Activated B cell treated with CpG ODN at 0.5 μM for 24 hours (primary cell): ENCODE results near the gene HDAC10. TPM values are rescaled to one million over a fixed set of nuclear protein-coding genes. Genes with fewer than 3 reads are reported as not detected.

Source experiments
- ATAC-seq: fragments of 200-7000 bp; cut with Tn5 transposase; one replicate; pipeline ENCODE4 v1.10.0; 2021; ENCODE audit warnings: low read depth, mild to moderate bottlenecking, moderate library complexity
- CTCF ChIA-PET: fragments of 350-600 bp; sonication (Branson Sonifier 250); formaldehyde crosslinking; loops from one replicate; lab custom pipeline; 2021; ENCODE audit warnings: antibody characterized with exemption; lab: Charles Lee
- POLR2A ChIA-PET: fragments of 350-600 bp; sonication (Branson Sonifier 250); formaldehyde crosslinking; loops from one replicate; lab custom pipeline; 2021; ENCODE audit warnings: antibody characterized with exemption; lab: Charles Lee
- DNase-seq: peaks from one replicate; pipeline ENCODE4 v3.0.0; 2022
- H3K27ac Mint-ChIP-seq: one replicate; pipeline ENCODE4 v1.8.0; 2020; ENCODE audit warnings: mixed read lengths
- H3K27me3 Mint-ChIP-seq: one replicate; pipeline ENCODE4 v1.8.0; 2021; ENCODE audit warnings: mixed read lengths
- H3K36me3 Mint-ChIP-seq: one replicate; pipeline ENCODE4 v1.8.0; 2021; ENCODE audit warnings: low read depth, mixed read lengths
- H3K4me1 Mint-ChIP-seq: one replicate; pipeline ENCODE4 v1.8.0; 2021; ENCODE audit warnings: mixed read lengths
- H3K4me3 Mint-ChIP-seq: one replicate; pipeline ENCODE4 v1.8.0; 2020; ENCODE audit warnings: mild to moderate bottlenecking, mixed read lengths
- H3K9me3 Mint-ChIP-seq: one replicate; pipeline ENCODE4 v1.8.0; 2020; ENCODE audit warnings: mixed read lengths
- CTCF ChIP-seq: fragments of 200-600 bp; IDR thresholded peaks from one replicate; pipeline ENCODE4 v1.8.0; 2022; ENCODE audit warnings: antibody characterized with exemption, mild to moderate bottlenecking
- intact Hi-C: fragments of 100-400 bp; cut with micrococcal nuclease; formaldehyde crosslinking; loops from one replicate; pipeline ENCODE4 v1.15.1; 2024
- total RNA-seq: library from RNA; stranded (reverse); gene quantifications from 2 replicates; pipeline ENCODE4 v1.2.3, GENCODE V29; 2022

Gene HDAC10
- total RNA-seq, 1 donor from 2014 or later, result 68.2 TPM

GRCh38 chr22:50264946-50265669, 14.0 kb upstream of the HDAC10 start:
- intact Hi-C loops, result no loop called here
- peaks cover 9% of the 10 kb centered on the region for H3K27me3 Mint-ChIP-seq
- H3K36me3 Mint-ChIP-seq, result no peaks in the 10 kb centered on the region
- no peaks in the 10 kb centered on the region for H3K9me3 Mint-ChIP-seq
- no peak overlapping the region for H3K27ac Mint-ChIP-seq
- no peak for ATAC-seq
- no peak for TF ChIP-seq CTCF
- CTCF ChIA-PET, result no interaction called here
- DNase-seq, result no peak
- peaks cover 20% of the 10 kb centered on the region for H3K4me1 Mint-ChIP-seq
- H3K4me3 Mint-ChIP-seq, result no peak overlapping the region
- POLR2A ChIA-PET, result interaction anchor here (1.0 kb wide), 1 partner anchor 14 kb away, joined by 3 read pairs; the partner anchor contains the start of gene HDAC10

GRCh38 chr22:50264104-50264745, 13.2 kb upstream of the HDAC10 start:
- no peak for DNase-seq
- ATAC-seq, result no peak
- Mint-ChIP-seq H3K27me3 (peaks cover 9% of the 10 kb centered on the region), H3K27ac (no peak overlapping the region), H3K36me3 (no peaks in the 10 kb centered on the region), H3K4me1 (peaks cover 20% of the 10 kb centered on the region), H3K9me3 (no peaks in the 10 kb centered on the region), H3K4me3 (no peak overlapping the region)
- CTCF ChIA-PET, result interaction anchor here (1.4 kb wide), 1 partner anchor 11 kb away, joined by 3 read pairs; no protein-coding TSS in a partner anchor
- intact Hi-C loops, result no loop called here
- no peak for TF ChIP-seq CTCF
- POLR2A ChIA-PET, result interaction anchor here (0.6 kb wide), 1 partner anchor 244 kb away, joined by 4 read pairs; the partner anchor contains the start of gene NCAPH2

- intact Hi-C loops, result loop anchor here (1.0 kb wide), 1 partner anchor 7 kb away; the partner anchor contains the start of gene MAPK11
- no peak overlapping the region for H3K4me3 Mint-ChIP-seq
- CTCF ChIA-PET, result interaction anchor here (1.4 kb wide), 1 partner anchor 10 kb away, joined by 3 read pairs; no protein-coding TSS in a partner anchor
- peaks cover 13% of the 10 kb centered on the region for H3K27me3 Mint-ChIP-seq
- no peak for TF ChIP-seq CTCF
- POLR2A ChIA-PET, result interaction anchor here (4.2 kb wide), 1 partner anchor 12 kb away, joined by 17 read pairs; the partner anchor contains the start of gene HDAC10
- no peaks in the 10 kb centered on the region for H3K36me3 Mint-ChIP-seq
- no peak for DNase-seq
- H3K27ac Mint-ChIP-seq, result no peak overlapping the region
- ATAC-seq, result no peak
- peaks cover 18% of the 10 kb centered on the region for H3K4me1 Mint-ChIP-seq
- no peaks in the 10 kb centered on the region for H3K9me3 Mint-ChIP-seq
Measured at GRCh38 chr22:50262973-50263617, 12.0 kb upstream of the HDAC10 start.

GRCh38 chr22:50262460-50262911, 11.4 kb upstream of the HDAC10 start:
- Mint-ChIP-seq H3K9me3 (no peaks in the 10 kb centered on the region), H3K4me3 (peak overlapping the region; percentile 72), H3K36me3 (no peaks in the 10 kb centered on the region), H3K27me3 (peaks cover 13% of the 10 kb centered on the region), H3K27ac (no peak overlapping the region), H3K4me1 (peaks cover 18% of the 10 kb centered on the region)
- ChIA-PET POLR2A (interaction anchor here (4.2 kb wide), 1 partner anchor 12 kb away, joined by 17 read pairs; the partner anchor contains the start of gene HDAC10), CTCF (interaction anchor here (0.5 to 1.4 kb wide), 2 partner anchors 9 to 98 kb away, joined by 3 read pairs; no protein-coding TSS in a partner anchor)
- ATAC-seq, result peak; percentile 72
- no peak for TF ChIP-seq CTCF
- intact Hi-C loops, result loop anchor here (1.0 kb wide), 1 partner anchor 8 kb away; the partner anchor contains the start of gene MAPK11
- DNase-seq, result no peak
